NT2/D1 (cell line): Measurements from ENCODE around the gene OXT.
"Not testable (repeated sequence)": the region's sequence is repeated elsewhere in the genome, so short reads cannot be mapped to it uniquely, and the experiment has no call there.

Experiments used
- DNase-seq: peaks from one replicate; pipeline ENCODE4 v3.0.0-alpha.2; 2011; ENCODE audit warnings: low read depth, low spot score
- H3K27me3 ChIP-seq: 2 replicates; pipeline ENCODE4 v1.6.0; 2011; ENCODE audit warnings: mild to moderate bottlenecking; ENCODE audit not compliant: insufficient read length, insufficient read depth
- H3K36me3 ChIP-seq: 2 replicates; pipeline ENCODE4 v1.6.1; 2011; ENCODE audit warnings: mild to moderate bottlenecking, low read length, mixed read lengths; ENCODE audit not compliant: insufficient read depth, insufficient read length
- H3K4me1 ChIP-seq: 2 replicates; pipeline ENCODE4 v1.5.1; 2011; ENCODE audit not compliant: insufficient read depth, insufficient read length
- H3K4me3 ChIP-seq: 2 replicates; pipeline ENCODE4 v1.5.1; 2011; ENCODE audit warnings: low read depth; ENCODE audit not compliant: insufficient read length
- H3K9ac ChIP-seq: 2 replicates; pipeline ENCODE4 v1.6.0; 2011; ENCODE audit warnings: low read depth; ENCODE audit not compliant: insufficient read length
- H3K9me3 ChIP-seq: 2 replicates; pipeline ENCODE4 v1.5.1; 2011; ENCODE audit warnings: mild to moderate bottlenecking, low read length; ENCODE audit not compliant: insufficient read depth
- SUZ12 ChIP-seq: IDR thresholded peaks from 2 replicates; pipeline ENCODE4 v1.6.1; 2011; ENCODE audit not compliant: insufficient read length, insufficient read depth; ENCODE audit errors: extremely low read depth
- YY1 ChIP-seq: IDR thresholded peaks from 2 replicates; pipeline ENCODE4 v1.6.1; 2011; ENCODE audit not compliant: insufficient read length, insufficient read depth
- ZNF274 ChIP-seq: IDR thresholded peaks from 2 replicates; pipeline ENCODE4 v1.6.1; 2011; ENCODE audit warnings: mild to moderate bottlenecking, low read depth, low read length

OXT gene

DNA sequence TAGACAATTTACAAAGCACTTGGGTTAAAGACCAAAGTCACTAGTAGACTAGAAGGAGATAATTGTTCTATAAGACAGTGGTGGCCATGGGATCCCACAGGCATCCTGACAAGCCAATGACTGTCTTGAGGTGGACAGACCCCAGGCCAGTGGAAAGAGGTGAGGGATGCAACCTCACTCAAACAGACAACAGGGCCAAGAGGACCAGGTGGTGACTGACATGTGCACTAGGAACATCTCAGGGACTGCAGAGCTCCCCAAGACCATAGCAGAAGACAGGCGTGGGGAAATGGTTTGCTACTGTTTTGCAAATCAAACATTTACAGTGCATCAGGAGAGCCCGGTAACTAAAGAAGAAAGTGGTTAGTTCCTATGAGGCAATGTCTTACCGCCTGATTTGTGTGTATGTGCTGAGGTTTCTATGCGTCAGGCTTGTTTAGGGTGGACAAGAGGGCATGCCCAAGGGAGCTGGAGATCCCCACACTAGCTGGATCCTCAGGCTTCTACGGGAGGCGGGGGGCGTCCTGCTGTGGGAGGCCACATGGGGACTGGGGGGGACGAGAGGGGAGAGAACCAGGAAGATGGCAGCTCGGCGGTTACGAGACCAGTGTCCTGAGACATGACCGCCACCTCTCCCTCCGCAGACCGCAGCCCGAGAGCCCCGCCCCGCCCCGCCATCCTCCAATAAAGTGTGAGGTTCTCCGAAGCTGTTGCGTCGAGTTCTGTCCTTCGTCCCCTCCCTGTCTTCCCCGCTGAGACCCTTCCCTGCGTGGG lies 26.2 kb upstream of the OXT start:
- Histone ChIP-seq H3K4me1 (peaks cover 4% of the 10 kb centered on the region), H3K4me3 (peak overlapping the region; percentile 92), H3K36me3 (peaks cover 38% of the 10 kb centered on the region), H3K9ac (peak overlapping the region; percentile 92), H3K27me3 (no peaks in the 10 kb centered on the region), H3K9me3 (no peaks in the 10 kb centered on the region)
- DNase-seq, result no peak
- TF ChIP-seq SUZ12, result no peak
- no peak for TF ChIP-seq YY1
- TF ChIP-seq ZNF274, result no peak

DNA sequence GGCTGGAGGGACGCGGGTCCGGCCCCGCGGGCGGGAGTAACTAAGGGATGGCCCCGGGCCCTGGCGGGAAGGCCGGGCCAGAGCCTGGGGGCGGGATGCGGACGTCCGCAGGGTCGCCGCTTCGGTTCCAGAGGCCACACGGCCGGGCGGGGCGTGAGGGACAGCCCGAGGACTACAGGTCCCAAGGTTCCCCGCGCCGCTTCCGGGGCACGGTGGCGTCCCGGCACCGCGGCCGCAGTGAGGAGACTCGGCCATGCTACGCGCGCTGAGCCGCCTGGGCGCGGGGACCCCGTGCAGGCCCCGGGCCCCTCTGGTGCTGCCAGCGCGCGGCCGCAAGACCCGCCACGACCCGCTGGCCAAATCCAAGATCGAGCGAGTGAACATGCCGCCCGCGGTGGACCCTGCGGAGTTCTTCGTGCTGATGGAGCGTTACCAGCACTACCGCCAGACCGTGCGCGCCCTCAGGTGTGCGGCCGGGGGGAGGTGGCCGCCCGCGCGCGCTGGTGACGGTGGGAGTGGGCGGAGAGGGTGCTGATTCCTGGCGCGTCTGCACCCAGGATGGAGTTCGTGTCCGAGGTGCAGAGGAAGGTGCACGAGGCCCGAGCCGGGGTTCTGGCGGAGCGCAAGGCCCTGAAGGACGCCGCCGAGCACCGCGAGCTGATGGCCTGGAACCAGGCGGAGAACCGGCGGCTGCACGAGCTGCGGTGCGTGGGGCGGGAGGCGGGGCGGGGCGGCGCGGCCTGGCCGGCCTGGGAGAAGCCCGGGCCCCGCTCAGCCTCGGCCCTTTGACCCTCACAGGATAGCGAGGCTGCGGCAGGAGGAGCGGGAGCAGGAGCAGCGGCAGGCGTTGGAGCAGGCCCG lies 25.4 kb upstream of the OXT start, which contains the start of gene MRPS26:
Gene MRPS26, plus strand, starts transcription at position 237 of the 861 bp plus-strand sequence. Its CDS starts 17 bp downstream, at position 254.
- Histone ChIP-seq H3K4me3 (peak within 1 kb of the TSS; percentile 92), H3K9me3 (no peaks in the 10 kb centered on the region), H3K9ac (peak within 1 kb of the TSS; percentile 92), H3K4me1 (peaks cover 4% of the 10 kb centered on the region), H3K27me3 (no peaks in the 10 kb centered on the region), H3K36me3 (peaks cover 39% of the 10 kb centered on the region)
- TF ChIP-seq YY1 (no peak), SUZ12 (no peak), ZNF274 (no peak)
- DNase-seq, result peak; percentile 90

DNA sequence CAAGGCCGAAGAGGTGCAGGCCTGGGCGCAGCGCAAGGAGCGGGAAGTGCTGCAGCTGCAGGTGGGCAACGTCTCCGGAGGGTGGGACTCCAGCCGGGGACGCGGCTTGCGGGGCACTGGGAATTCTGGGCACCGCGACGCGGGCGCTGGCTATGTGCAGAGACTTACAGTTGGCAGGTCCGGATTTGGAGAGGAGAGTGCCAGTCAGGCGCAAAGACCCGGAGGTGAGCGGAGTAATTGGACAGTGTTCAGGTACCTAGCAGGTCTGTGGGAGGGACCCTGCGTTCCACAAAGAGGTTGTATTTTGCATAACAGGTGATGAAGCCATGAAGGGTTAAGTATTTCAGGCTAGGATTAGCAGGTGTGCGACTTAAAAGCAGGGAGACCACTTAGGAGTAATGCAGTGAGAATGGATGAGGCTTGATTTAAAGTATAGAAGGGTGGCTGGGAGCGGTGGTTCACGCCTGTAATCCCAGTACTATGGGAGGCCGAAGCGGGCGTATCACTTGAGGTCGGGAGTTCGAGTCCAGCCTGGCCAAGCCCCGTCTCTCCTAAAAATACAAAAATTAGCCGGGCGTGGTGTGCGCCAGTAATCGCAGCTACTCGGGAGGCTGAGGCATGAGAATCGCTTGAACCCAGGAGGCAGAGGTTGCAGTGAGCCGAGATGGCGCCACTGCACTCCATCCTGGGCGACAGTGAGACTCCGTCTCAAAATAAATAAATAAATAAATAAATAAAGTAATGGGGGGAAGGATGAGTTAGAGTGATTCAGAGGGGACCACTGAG lies 24.6 kb upstream of the OXT start:
- DNase-seq, result no peak
- Histone ChIP-seq H3K27me3 (no peaks in the 10 kb centered on the region), H3K9me3 (no peaks in the 10 kb centered on the region), H3K9ac (peak overlapping the region; percentile 92), H3K4me1 (peaks cover 4% of the 10 kb centered on the region), H3K4me3 (peak overlapping the region; percentile 92), H3K36me3 (peaks cover 39% of the 10 kb centered on the region)
- TF ChIP-seq ZNF274, result no peak
- TF ChIP-seq SUZ12, result no peak
- no peak for TF ChIP-seq YY1

DNA sequence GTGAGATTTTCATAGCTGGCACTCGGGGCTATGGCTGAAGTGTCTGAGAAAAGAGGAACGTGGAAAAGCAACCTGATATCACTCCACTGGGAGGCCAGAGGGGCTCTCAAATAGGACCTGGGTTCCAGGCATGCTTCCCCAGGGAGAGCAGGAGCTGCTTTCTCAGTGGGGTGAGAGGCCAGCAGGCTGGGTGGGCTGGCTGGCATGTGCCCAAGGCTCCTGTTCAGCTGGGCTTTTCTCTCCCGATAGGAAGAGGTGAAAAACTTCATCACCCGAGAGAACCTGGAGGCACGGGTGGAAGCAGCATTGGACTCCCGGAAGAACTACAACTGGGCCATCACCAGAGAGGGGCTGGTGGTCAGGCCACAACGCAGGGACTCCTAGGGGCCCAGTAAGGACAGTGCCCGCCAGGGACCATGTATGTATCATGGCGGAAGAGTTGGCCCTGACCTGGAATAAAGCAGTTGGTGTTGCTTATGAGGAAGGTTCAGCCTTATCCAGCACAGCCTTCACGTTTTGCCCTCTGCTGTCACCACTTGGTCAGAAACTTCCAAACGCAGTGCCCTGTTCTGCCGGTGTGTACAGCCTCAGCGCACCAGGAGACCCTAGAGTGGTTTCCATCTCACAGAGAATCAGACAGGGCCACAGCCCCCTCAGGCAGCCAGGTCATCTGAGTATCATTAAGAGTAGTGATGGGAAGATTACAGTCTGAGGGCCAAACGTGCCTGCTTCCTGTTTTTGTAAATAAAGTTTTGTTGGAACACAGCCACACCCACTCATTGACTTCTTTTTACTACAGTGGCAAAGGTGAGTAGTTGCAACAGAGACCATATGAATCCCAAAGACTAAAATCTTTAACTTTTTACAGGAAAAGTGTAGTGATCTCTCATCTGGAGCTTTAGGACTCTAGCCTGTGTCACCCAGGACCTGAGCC lies 23.7 kb upstream of the OXT start:
- Histone ChIP-seq H3K27me3 (no peaks in the 10 kb centered on the region), H3K9me3 (no peaks in the 10 kb centered on the region), H3K4me1 (no peaks in the 10 kb centered on the region), H3K9ac (no peak overlapping the region), H3K4me3 (no peak overlapping the region), H3K36me3 (peaks cover 39% of the 10 kb centered on the region)
- no peak for TF ChIP-seq SUZ12
- TF ChIP-seq YY1, result no peak
- no peak for TF ChIP-seq ZNF274
- no peak for DNase-seq

DNA sequence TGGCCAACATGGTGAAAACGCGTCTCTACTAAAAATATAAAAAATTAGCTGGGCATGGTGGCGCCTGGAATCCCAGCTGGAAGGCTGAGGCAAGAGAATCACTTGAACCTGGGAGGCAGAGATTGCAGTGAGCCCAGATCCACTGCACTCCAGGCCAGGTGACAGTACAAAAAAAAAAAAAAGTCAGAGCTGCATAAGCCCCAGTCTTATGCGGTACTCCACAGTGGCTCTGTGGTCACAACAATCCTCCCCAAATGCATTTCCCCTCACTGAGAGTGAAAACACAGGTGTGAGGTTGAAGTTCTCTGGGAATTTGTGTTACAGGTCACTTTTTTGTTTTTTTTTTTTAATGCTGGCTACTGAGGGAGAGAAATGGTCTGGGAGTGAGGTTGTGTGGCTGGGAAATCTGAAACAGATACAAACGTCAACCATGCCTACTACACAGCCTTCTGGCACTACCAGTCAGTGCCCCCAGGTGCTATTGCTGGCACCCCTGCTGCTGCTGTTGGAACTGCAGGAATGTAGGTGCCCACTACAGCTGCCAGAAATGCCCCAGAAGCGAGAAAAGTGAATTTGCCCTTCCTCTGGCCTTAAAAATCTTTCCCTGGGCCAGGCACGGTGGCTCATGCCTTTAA lies 19.9 kb upstream of the OXT start:
- no peak for TF ChIP-seq YY1
- no peak for TF ChIP-seq SUZ12
- TF ChIP-seq ZNF274, result no peak
- no peak for DNase-seq
- no peak overlapping the region for H3K9ac ChIP-seq
- no peak overlapping the region for H3K4me3 ChIP-seq
- no peaks in the 10 kb centered on the region for H3K27me3 ChIP-seq
- H3K36me3 ChIP-seq, result peaks cover 39% of the 10 kb centered on the region
- H3K4me1 ChIP-seq, result no peaks in the 10 kb centered on the region
- no peaks in the 10 kb centered on the region for H3K9me3 ChIP-seq

DNA sequence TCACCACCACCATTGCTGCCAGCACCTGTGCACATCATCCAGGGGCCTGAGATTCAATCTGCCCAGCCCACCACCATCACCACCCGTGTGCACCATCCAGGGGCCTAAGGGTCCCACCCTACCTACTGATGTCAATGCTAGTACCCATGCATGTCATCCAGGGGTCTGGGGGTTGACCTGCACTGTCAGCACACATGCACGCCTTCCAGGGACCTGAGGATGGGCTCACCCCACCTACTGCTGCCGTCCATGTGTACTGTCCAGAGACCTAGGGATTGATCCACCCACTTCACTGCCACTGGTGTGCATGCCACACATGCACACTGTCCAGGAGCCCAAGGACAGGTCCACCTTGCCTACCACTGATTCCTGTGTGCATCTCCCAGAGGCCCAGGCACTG lies 11.9 kb upstream of the OXT start:
- TF ChIP-seq ZNF274 (no peak), SUZ12 (no peak), YY1 (no peak)
- Histone ChIP-seq H3K4me1 (no peaks in the 10 kb centered on the region), H3K9me3 (no peaks in the 10 kb centered on the region), H3K36me3 (no peaks in the 10 kb centered on the region), H3K9ac (no peak overlapping the region), H3K27me3 (no peaks in the 10 kb centered on the region), H3K4me3 (no peak overlapping the region)
- DNase-seq, result no peak

DNA sequence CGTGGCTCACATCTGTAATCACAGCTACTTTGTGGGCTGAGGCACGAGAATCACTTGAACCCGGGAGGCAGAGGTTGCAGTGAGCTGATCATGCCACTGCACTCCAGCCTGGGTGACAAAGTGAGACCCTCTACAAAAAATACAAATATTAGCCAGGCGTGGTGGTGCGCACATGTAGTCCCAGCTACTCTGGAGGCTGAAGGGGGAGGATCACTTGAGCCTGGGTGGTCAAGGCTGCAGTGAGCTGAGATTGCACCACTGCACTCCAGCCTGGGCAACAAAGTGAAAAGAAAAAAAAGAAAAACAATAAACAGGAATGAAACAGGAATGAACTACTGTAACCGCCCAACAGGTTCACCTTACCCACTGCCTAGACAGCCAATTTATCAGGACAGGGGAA lies 7.3 kb upstream of the OXT start:
- H3K36me3 ChIP-seq, H3K9me3 ChIP-seq, H3K4me1 ChIP-seq, H3K4me3 ChIP-seq, H3K9ac ChIP-seq, DNase-seq, H3K27me3 ChIP-seq: not testable (repeated sequence)
